GM12875 (cell line): ENCODE results near the gene SPIRE2.

ENCODE experiments used
- H3K4me3 ChIP-seq: one replicate; pipeline ENCODE4 v1.5.1; 2011; ENCODE audit warnings: low read depth, low read length, control low read depth
- CTCF ChIP-seq: IDR thresholded peaks from 2 replicates; pipeline ENCODE4 v1.5.1; 2011; ENCODE audit warnings: low read depth, mild to moderate bottlenecking, control low read depth, inconsistent platforms, low read length, moderate library complexity, borderline replicate concordance; ENCODE audit not compliant: insufficient read depth

SPIRE2 gene

DNA sequence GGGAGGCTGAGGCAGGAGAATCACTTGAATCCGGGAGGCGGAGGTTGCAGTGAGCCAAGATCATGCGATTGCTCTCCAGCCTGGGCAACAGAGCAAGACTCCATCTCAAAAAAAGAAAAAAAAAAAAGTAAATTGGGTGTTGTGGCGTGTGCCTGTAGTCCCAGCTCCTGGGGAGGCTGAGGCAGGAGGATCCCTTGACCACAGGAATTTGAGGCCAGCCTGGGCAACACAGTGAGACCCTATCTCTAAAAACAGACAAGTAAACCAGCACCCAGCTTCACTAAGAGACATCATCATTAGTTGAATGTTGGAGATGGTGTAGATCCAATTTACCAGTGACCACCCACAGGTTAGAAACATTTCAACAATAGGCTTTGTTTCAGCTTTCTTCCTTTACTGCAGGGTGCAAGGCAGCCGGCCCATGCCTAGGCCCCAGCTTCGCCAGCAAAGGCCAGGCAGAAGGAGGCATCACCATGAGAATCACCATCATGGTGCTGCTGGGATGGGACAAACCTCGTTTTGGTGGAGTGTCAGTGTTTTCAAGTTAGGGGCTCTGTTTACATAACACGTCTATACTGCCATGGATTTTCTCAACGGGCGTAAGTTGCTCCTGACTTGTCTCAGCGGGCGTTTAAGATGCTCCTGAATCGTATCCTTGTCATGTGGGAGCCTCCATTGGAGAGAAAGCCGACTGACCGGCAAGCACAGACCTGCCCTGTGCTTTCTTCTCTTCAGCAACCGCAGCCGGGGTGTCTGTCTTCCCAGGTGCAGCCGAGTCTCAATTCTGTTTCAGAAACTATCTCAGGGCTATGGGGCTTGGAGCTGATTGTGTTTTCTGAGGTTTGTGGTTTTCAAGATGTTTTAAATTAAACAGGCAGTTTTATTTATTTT, 52.4 kb downstream of the SPIRE2 start:
- no peak for TF ChIP-seq CTCF

GRCh38 chr16:89881368-89881730, 53.1 kb downstream of the SPIRE2 start:
- H3K4me3 ChIP-seq: no peak overlapping the region
- TF ChIP-seq CTCF: no peak

More for the DNA sequence above, 52.4 kb downstream of the SPIRE2 start:
- no peak overlapping the region for H3K4me3 ChIP-seq

DNA sequence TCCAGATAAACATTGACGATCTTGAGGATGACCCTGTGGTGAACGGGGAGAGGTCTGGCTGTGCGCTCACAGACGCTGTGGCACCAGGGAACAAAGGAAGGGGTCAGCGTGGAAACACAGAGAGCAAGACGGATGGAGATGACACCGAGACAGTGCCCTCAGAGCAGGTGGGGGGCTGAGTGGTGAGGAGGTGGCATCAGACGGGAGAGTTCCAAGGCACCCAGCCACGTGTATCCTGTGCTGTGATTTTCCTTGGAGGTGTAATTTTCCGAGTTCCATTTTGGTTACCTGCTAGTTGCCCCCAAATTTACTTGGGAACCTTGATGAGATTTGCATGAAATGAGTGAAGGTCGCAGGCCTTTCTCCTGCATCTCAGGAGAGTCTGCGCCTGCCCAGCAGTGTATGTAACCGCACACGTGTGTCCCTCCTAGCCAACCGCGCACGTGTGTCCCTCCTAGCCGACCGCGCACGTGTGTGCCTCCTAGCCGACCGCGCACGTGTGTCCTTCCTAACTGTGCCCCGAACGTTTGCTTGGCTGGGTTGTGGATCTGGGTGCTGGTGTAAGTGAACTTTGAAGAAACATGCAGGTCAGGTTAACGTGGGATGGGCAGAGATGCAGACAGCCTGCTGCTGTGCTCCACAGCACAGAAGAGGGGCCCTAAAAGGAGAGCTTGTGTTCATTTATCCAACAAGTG, 55.2 kb downstream of the SPIRE2 start:
- no peak for TF ChIP-seq CTCF
- no peak overlapping the region for H3K4me3 ChIP-seq

DNA sequence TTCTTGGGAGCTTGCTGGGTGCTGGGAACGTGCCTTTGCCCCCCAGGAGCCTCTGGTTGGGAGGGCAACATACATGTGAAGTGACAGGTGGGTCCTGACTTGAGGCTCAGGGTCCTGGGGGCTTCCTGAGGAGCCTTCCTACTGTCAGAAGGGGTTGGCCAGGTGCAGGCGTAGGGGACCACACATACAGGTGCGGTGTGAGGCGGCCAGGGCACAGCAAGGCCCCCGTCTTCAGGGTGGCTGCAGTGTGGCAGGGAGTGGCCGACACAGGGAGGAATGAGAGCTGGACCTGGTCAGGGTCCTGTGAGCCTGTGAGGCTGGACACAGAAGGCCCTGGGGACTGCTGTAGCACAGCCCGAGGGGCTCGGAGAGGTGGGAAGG, 55.8 kb downstream of the SPIRE2 start:
- H3K4me3 ChIP-seq: no peak overlapping the region
- TF ChIP-seq CTCF: no peak

DNA sequence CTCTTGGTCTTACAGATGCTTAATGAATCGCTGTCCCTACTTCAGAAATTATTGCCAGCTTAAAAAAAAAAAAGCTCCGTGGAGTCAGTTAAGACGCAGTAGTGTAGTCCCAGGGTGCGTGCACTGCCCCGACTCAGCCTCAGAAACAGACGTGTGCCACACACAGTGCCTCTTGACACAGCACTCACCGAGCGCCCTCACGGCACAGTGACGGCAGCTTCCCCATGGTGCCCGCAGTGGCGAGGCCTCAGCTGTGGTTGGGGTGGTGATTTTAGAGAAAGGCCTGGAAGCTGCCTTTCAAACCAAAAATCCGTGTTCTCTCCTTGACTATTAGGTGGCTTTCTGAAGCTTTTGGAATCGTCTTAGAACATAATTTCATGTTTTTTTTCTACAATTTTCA, 59.0 kb downstream of the SPIRE2 start:
- TF ChIP-seq CTCF: no peak

GRCh38 chr16:89890200-89890599, 61.9 kb downstream of the SPIRE2 start:
- TF ChIP-seq CTCF: no peak
- no peak overlapping the region for H3K4me3 ChIP-seq

More for the DNA sequence above, 59.0 kb downstream of the SPIRE2 start:
- no peak overlapping the region for H3K4me3 ChIP-seq

DNA sequence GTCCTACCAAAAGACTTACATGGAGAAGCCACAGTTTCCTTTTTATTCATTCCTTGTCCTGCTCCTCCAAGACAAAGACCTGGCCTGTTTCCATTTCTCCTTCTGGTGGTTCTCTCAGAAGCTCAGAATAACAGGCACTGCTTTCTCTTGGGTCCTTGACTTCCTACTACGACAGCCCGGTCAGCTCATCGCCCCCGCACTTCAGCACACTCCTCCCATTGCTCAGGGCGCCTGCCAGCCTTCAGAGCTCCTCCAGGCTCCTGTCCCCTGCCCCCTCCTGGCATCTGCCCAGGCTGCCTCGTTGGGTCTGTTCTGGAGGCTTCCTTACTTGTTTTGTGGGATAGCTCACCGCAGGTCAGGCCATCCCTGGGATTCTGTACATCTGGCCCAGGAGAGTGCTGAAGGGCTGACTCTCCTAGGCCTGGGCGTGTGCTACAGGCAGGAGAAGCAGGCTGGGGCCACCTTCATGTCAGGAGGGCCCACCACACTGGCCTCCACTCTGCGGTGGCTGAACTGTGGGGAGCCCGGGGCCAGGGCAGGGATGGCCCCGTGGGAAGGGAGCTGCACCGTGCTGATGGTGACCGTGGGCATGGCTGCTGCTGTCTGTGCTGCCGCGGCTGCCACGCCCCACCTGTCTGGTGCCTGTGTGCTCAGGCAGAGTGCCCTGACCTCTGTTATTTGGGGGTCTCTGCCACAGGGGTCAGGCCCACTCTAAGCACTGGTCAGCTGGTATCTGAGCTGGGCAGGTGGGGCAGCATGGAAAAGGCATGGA, 62.8 kb downstream of the SPIRE2 start:
- no peak for TF ChIP-seq CTCF
- no peak overlapping the region for H3K4me3 ChIP-seq
